IMR-90 (cell line): ENCODE results near the gene PDXK. TPM values are rescaled to one million over a fixed set of nuclear protein-coding genes. Genes with fewer than 3 reads are reported as not detected.

Source experiments
- ATAC-seq: fragments of 200-7000 bp; cut with Tn5 transposase; 2 replicates; pipeline ENCODE4 v1.9.1; 2020; ENCODE audit warnings: low read depth, mild to moderate bottlenecking, moderate library complexity
- BruUV-seq: library from RNA; stranded (reverse); fragments of 400-500 nt; replicated peaks from 2 replicates; lab custom pipeline; 2021; lab: Mats Ljungman, UMichigan
- CTCF ChIA-PET: fragments of 300-600 bp; formaldehyde crosslinking; extraction: SDS; loops from one replicate; lab custom pipeline; 2021; ENCODE audit warnings: antibody characterized with exemption; lab: Yijun Ruan, JAX
- POLR2A ChIA-PET: fragments of 300-600 bp; sonication (Branson Sonifier 250); formaldehyde crosslinking; loops from one replicate; lab custom pipeline; 2022; ENCODE audit warnings: antibody characterized with exemption; ENCODE audit not compliant: unreplicated experiment; lab: Charles Lee
- DNase-seq: peaks from one replicate; pipeline ENCODE4 v3.0.0; 2013
- H2AFZ ChIP-seq: replicated peaks from 2 replicates; pipeline ENCODE3; 2013; ENCODE audit warnings: low read length, mild to moderate bottlenecking; ENCODE audit not compliant: poor library complexity
- H2AK5ac ChIP-seq: 2 replicates; pipeline ENCODE4 v1.6.1; 2013; ENCODE audit warnings: low read depth, low read length, inconsistent platforms
- H2AK9ac ChIP-seq: replicated peaks from 2 replicates; pipeline ENCODE3; 2013; ENCODE audit warnings: mild to moderate bottlenecking, low read depth, low read length, moderate library complexity; ENCODE audit not compliant: poor library complexity
- H2BK120ac ChIP-seq: 2 replicates; pipeline ENCODE4 v1.6.1; 2013; ENCODE audit warnings: low read depth, low read length, inconsistent platforms
- H2BK15ac ChIP-seq: 3 replicates; pipeline ENCODE4 v1.6.1; 2013; ENCODE audit warnings: low read depth, low read length, inconsistent platforms
- H2BK20ac ChIP-seq: 2 replicates; pipeline ENCODE4 v1.6.1; 2013; ENCODE audit warnings: low read depth, mild to moderate bottlenecking, inconsistent platforms, low read length, moderate library complexity
- H2BK5ac ChIP-seq: 2 replicates; pipeline ENCODE4 v1.6.1; 2013; ENCODE audit warnings: mild to moderate bottlenecking, low read depth, low read length, inconsistent platforms; ENCODE audit not compliant: poor library complexity, severe bottlenecking
- H3K14ac ChIP-seq: replicated peaks from 2 replicates; pipeline ENCODE4 v1.6.1; 2013; ENCODE audit warnings: low read depth, low read length, inconsistent platforms
- H3K18ac ChIP-seq: 2 replicates; pipeline ENCODE4 v1.6.1; 2013; ENCODE audit warnings: low read depth, low read length, control low read depth
- H3K23ac ChIP-seq: 2 replicates; pipeline ENCODE4 v1.6.1; 2013; ENCODE audit warnings: low read depth, low read length, inconsistent platforms
- H3K27ac ChIP-seq: 2 replicates; pipeline ENCODE4 v1.5.1; 2013; ENCODE audit warnings: mild to moderate bottlenecking, control low read depth, low read length; ENCODE audit not compliant: insufficient read depth
- H3K27me3 ChIP-seq: 2 replicates; pipeline ENCODE4 v1.6.1; 2013; ENCODE audit warnings: low read length; ENCODE audit not compliant: control insufficient read depth, insufficient read depth
- H3K36me3 ChIP-seq: 2 replicates; pipeline ENCODE4 v1.6.1; 2013; ENCODE audit warnings: low read length, mixed read lengths; ENCODE audit not compliant: control insufficient read depth, insufficient read depth
- H3K4ac ChIP-seq: 2 replicates; pipeline ENCODE4 v1.6.1; 2013; ENCODE audit warnings: low read depth, low read length, inconsistent platforms
- H3K4me1 ChIP-seq: 2 replicates; pipeline ENCODE4 v1.6.1; 2013; ENCODE audit warnings: low read length, mixed read lengths; ENCODE audit not compliant: control insufficient read depth, insufficient read depth
- H3K4me2 ChIP-seq: 2 replicates; pipeline ENCODE4 v1.6.1; 2013; ENCODE audit warnings: low read depth, mild to moderate bottlenecking, control low read depth, low read length, moderate library complexity
- H3K4me3 ChIP-seq: 2 replicates; pipeline ENCODE4 v1.5.1; 2013; ENCODE audit warnings: low read depth, mild to moderate bottlenecking, control low read depth, low read length, moderate library complexity; ENCODE audit not compliant: insufficient read depth
- H3K56ac ChIP-seq: 2 replicates; pipeline ENCODE4 v1.6.1; 2013; ENCODE audit warnings: low read length, inconsistent platforms; ENCODE audit not compliant: insufficient read depth; ENCODE audit errors: extremely low read depth
- H3K79me1 ChIP-seq, 2 experiments: 2 replicates each; pipeline ENCODE4 v1.6.1; 2013; ENCODE audit warnings: low read length in 2 of 2, inconsistent platforms in 1 of 2, low read depth in 1 of 2
- H3K9ac ChIP-seq: 2 replicates; pipeline ENCODE4 v1.6.1; 2013; ENCODE audit warnings: low read depth, low read length, control low read depth
- H3K9me1 ChIP-seq: 2 replicates; pipeline ENCODE4 v1.6.1; 2013; ENCODE audit warnings: low read length, inconsistent platforms; ENCODE audit not compliant: insufficient read depth
- H3K9me3 ChIP-seq: 2 replicates; pipeline ENCODE4 v1.6.1; 2013; ENCODE audit warnings: low read length; ENCODE audit not compliant: control insufficient read depth, insufficient read depth
- H4K20me1 ChIP-seq: 2 replicates; pipeline ENCODE4 v1.6.1; 2013; ENCODE audit warnings: low read length, inconsistent platforms; ENCODE audit not compliant: insufficient read depth
- H4K5ac ChIP-seq: 2 replicates; pipeline ENCODE4 v1.6.1; 2013; ENCODE audit warnings: mild to moderate bottlenecking, low read depth, low read length, control low read depth
- H4K8ac ChIP-seq, 2 experiments: 2 replicates each; pipeline ENCODE4 v1.6.1; 2013; ENCODE audit warnings: low read depth in 2 of 2, low read length in 2 of 2, control low read depth in 1 of 2, inconsistent platforms in 1 of 2
- H4K91ac ChIP-seq: 2 replicates; pipeline ENCODE4 v1.6.1; 2013; ENCODE audit warnings: low read depth, low read length, inconsistent platforms; ENCODE audit not compliant: insufficient read depth
- BHLHE40 ChIP-seq: fragments of 150-350 bp; IDR thresholded peaks from 2 replicates; pipeline ENCODE4 v1.6.1; 2016; ENCODE audit warnings: mild to moderate bottlenecking, low read depth, low read length
- CHD1 ChIP-seq: IDR thresholded peaks from 2 replicates; pipeline ENCODE4 v1.6.1; 2012; ENCODE audit warnings: low read depth, low read length, improper control_type of control experiment
- FOS ChIP-seq: fragments of 150-350 bp; IDR thresholded peaks from 2 replicates; pipeline ENCODE4 v1.6.1; 2016; ENCODE audit warnings: low read depth, low read length
- MAZ ChIP-seq: IDR thresholded peaks from 2 replicates; pipeline ENCODE4 v1.6.1; 2012; ENCODE audit warnings: low read depth, mild to moderate bottlenecking, low read length, improper control_type of control experiment, moderate library complexity, borderline replicate concordance
- POLR2A ChIP-seq: IDR thresholded peaks from 2 replicates; pipeline ENCODE4 v1.6.1; 2012; ENCODE audit warnings: mild to moderate bottlenecking, low read depth, low read length
- RAD21 ChIP-seq: IDR thresholded peaks from 2 replicates; pipeline ENCODE4 v1.6.1; 2012; ENCODE audit warnings: low read length, improper control_type of control experiment
- RCOR1 ChIP-seq: IDR thresholded peaks from 2 replicates; pipeline ENCODE4 v1.6.1; 2012; ENCODE audit warnings: mild to moderate bottlenecking, low read length, improper control_type of control experiment; ENCODE audit not compliant: insufficient replicate concordance
- RFX5 ChIP-seq: IDR thresholded peaks from 2 replicates; pipeline ENCODE4 v1.8.0; 2012; ENCODE audit warnings: low read depth, mild to moderate bottlenecking, low read length, moderate library complexity
- SMC3 ChIP-seq: fragments of 150-350 bp; IDR thresholded peaks from 2 replicates; pipeline ENCODE4 v1.6.1; 2016; ENCODE audit warnings: low read depth, mild to moderate bottlenecking, antibody characterized with exemption, low read length, moderate library complexity
- WGBS, 2 experiments: methylation state at CpG; one replicate each; pipeline versions ENCODE4 v1.1.5 to v1.1.7; 2013; ENCODE audit warnings: missing lambda C conversion rate in 2 of 2; ENCODE audit not compliant: insufficient read length in 1 of 2; ENCODE audit errors: extremely low coverage in 2 of 2; 5-methylcytosine and 5-hydroxymethylcytosine counted together
- dilution Hi-C: fragments of 300-500 bp; cut with HindIII; formaldehyde crosslinking; loops from one replicate; pipeline ENCODE4 v1.14.3; 2018; ENCODE audit warnings: low sequenced_read_pairs; ENCODE audit not compliant: unreplicated experiment
- in situ Hi-C: fragments of 300-500 bp; cut with MboI; formaldehyde crosslinking; loops from 3 replicates; pipeline ENCODE4 v1.14.3; 2019; ENCODE audit warnings: low sequenced_read_pairs, inconsistent platforms, mixed read lengths
- intact Hi-C: fragments of 100-400 bp; cut with micrococcal nuclease; formaldehyde crosslinking; loops from 2 replicates; pipeline ENCODE4 v1.10.0; 2022
- polyA plus RNA-seq, 3 experiments: library from polyadenylated mRNA; depleted of rRNA; stranded (reverse); fragments of >200 nt; gene quantifications; 2 replicates each; pipeline ENCODE4 v1.2.3, GENCODE V29; 2012; ENCODE audit warnings: low replicate concordance in 1 of 3
- total RNA-seq: library from RNA; depleted of rRNA; stranded (reverse); fragments of >200 nt; gene quantifications from 2 replicates; pipeline ENCODE4 v1.2.3, GENCODE V29; 2012
- TF ChIP-seq, protein P1 (sequence below): fragments of 150-350 bp; IDR thresholded peaks from 2 replicates; pipeline ENCODE4 v1.6.1; 2017; ENCODE audit warnings: mild to moderate bottlenecking, antibody characterized with exemption, low read length, low read depth
- TF ChIP-seq, protein P2 (sequence below): conservative IDR thresholded peaks from 2 replicates; pipeline ENCODE4 v1.5.1; 2012; ENCODE audit warnings: mild to moderate bottlenecking, low read depth, low read length, improper control_type of control experiment

PDXK gene
- total and polyA plus RNA-seq, 2 of the 4 experiments (the other 2 are of a cell fraction): 155 to 312 TPM

DNA sequence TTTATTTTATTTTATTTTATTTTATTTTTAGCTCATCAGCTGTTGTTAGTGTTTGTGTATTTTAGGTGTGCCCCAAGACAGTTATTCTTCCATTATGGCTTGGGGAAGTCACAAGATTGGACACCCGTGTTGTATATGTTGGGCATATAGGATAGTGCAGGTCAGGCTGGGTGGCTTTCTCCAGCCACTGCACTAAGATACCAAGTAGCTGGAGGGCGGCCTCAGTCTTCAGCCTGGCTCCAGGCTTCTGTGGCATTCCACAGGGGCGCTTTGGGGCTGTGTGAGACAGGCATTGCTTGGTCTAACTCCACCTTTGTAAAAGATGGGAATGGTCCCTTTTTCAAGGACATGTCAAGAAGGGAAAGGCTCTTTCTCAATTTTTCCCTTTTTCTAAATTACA is 43.1 kb upstream of the PDXK start:
- intact Hi-C loops: no loop called here
- in situ Hi-C loops: no loop called here
- H2BK5ac ChIP-seq: no peak overlapping the region
- H3K4me3 ChIP-seq: no peak overlapping the region
- ATAC-seq: no peak
- H2AK9ac ChIP-seq: no peak overlapping the region
- H3K14ac ChIP-seq: no peak overlapping the region
- H3K18ac ChIP-seq: no peak overlapping the region
- H3K9ac ChIP-seq: no peak overlapping the region
- POLR2A ChIA-PET: no interaction called here
- H4K91ac ChIP-seq: no peak overlapping the region
- peaks cover 14 to 23% of the 10 kb centered on the region in 2 experiments for H3K79me1 ChIP-seq
- H2BK20ac ChIP-seq: no peak overlapping the region
- CTCF ChIA-PET: interaction anchor here (0.6 kb wide), 1 partner anchor 8 kb away, joined by 3 read pairs; no protein-coding TSS in a partner anchor
- peaks cover 27% of the 10 kb centered on the region for H3K36me3 ChIP-seq
- no peaks in the 10 kb centered on the region for H3K9me3 ChIP-seq
- H3K4me2 ChIP-seq: no peak overlapping the region
- no peaks in the 10 kb centered on the region; the same call in 1 of the 2 replicates for H3K9me1 ChIP-seq
- no peak overlapping the region for H2BK120ac ChIP-seq
- H3K23ac ChIP-seq: no peak overlapping the region
- no peak overlapping the region for H2AK5ac ChIP-seq
- DNase-seq: no peak
- H3K27me3 ChIP-seq: no peaks in the 10 kb centered on the region
- H3K56ac ChIP-seq: no peak overlapping the region
- no peak overlapping the region for H3K4ac ChIP-seq
- H4K8ac ChIP-seq: no peak overlapping the region
- H4K5ac ChIP-seq: no peak overlapping the region
- dilution Hi-C loops: no loop called here
- TF ChIP-seq SMC3: no peak
- TF ChIP-seq FOS: no peak
- TF ChIP-seq POLR2A: no peak
- no peak for TF ChIP-seq RCOR1
- TF ChIP-seq RFX5: no peak
- no peak for TF ChIP-seq CHD1
- no peak for TF ChIP-seq MAZ
- TF ChIP-seq BHLHE40: no peak
- TF ChIP-seq, protein P1, sequence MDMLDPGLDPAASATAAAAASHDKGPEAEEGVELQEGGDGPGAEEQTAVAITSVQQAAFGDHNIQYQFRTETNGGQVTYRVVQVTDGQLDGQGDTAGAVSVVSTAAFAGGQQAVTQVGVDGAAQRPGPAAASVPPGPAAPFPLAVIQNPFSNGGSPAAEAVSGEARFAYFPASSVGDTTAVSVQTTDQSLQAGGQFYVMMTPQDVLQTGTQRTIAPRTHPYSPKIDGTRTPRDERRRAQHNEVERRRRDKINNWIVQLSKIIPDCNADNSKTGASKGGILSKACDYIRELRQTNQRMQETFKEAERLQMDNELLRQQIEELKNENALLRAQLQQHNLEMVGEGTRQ: no peak
- TF ChIP-seq, protein P2, sequence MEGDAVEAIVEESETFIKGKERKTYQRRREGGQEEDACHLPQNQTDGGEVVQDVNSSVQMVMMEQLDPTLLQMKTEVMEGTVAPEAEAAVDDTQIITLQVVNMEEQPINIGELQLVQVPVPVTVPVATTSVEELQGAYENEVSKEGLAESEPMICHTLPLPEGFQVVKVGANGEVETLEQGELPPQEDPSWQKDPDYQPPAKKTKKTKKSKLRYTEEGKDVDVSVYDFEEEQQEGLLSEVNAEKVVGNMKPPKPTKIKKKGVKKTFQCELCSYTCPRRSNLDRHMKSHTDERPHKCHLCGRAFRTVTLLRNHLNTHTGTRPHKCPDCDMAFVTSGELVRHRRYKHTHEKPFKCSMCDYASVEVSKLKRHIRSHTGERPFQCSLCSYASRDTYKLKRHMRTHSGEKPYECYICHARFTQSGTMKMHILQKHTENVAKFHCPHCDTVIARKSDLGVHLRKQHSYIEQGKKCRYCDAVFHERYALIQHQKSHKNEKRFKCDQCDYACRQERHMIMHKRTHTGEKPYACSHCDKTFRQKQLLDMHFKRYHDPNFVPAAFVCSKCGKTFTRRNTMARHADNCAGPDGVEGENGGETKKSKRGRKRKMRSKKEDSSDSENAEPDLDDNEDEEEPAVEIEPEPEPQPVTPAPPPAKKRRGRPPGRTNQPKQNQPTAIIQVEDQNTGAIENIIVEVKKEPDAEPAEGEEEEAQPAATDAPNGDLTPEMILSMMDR: no peak
- TF ChIP-seq RAD21: no peak
- H2BK15ac ChIP-seq: no peak overlapping the region
- H3K4me1 ChIP-seq: no peaks in the 10 kb centered on the region
- H2AFZ ChIP-seq: no peak overlapping the region
- H3K27ac ChIP-seq: no peak overlapping the region
- H4K20me1 ChIP-seq: no peaks in the 10 kb centered on the region
- no CpG with 5 or more reads among the region's 3 CpGs for WGBS, 2 experiments
- BruUV-seq: no TSS peak
